H9 (cell line): ENCODE data around the gene CFDP1. TPM values are rescaled to one million over a fixed set of nuclear protein-coding genes. Genes with fewer than 3 reads are reported as not detected.

Experiments
- DNase-seq: peaks from one replicate; pipeline ENCODE4 v3.0.0-alpha.2; 2017
- H2AFZ ChIP-seq: one replicate; pipeline ENCODE4 v1.6.1; 2013; ENCODE audit warnings: mild to moderate bottlenecking, low read length, control low read depth, moderate library complexity
- H2AK5ac ChIP-seq: 2 replicates; pipeline ENCODE4 v1.6.1; 2013; ENCODE audit warnings: low read length, control low read depth, mixed read lengths; ENCODE audit not compliant: insufficient read length
- H2BK120ac ChIP-seq: one replicate; pipeline ENCODE4 v1.6.1; 2013; ENCODE audit warnings: low read depth, mild to moderate bottlenecking, low read length, control low read depth, inconsistent platforms; ENCODE audit not compliant: poor library complexity, severe bottlenecking
- H2BK12ac ChIP-seq: 2 replicates; pipeline ENCODE4 v1.6.1; 2013; ENCODE audit warnings: low read length, control low read depth, mixed read lengths, low read depth; ENCODE audit not compliant: insufficient read length
- H2BK15ac ChIP-seq: 2 replicates; pipeline ENCODE4 v1.6.1; 2013; ENCODE audit warnings: low read depth, low read length, control low read depth
- H2BK20ac ChIP-seq: one replicate; pipeline ENCODE4 v1.6.1; 2013; ENCODE audit warnings: low read depth, mild to moderate bottlenecking, low read length, control low read depth, inconsistent platforms; ENCODE audit not compliant: poor library complexity, severe bottlenecking
- H2BK5ac ChIP-seq: 2 replicates; pipeline ENCODE4 v1.6.1; 2013; ENCODE audit warnings: low read length, control low read depth, mixed read lengths; ENCODE audit not compliant: insufficient read length
- H3K14ac ChIP-seq: 2 replicates; pipeline ENCODE4 v1.6.1; 2013; ENCODE audit warnings: low read length, control low read depth; ENCODE audit not compliant: insufficient read depth
- H3K18ac ChIP-seq: 2 replicates; pipeline ENCODE4 v1.6.1; 2013; ENCODE audit warnings: low read depth, mild to moderate bottlenecking, mixed read lengths, low read length, control low read depth; ENCODE audit not compliant: insufficient read length
- H3K23ac ChIP-seq: 2 replicates; pipeline ENCODE4 v1.6.1; 2013; ENCODE audit warnings: low read length, control low read depth, mixed read lengths, low read depth; ENCODE audit not compliant: insufficient read length
- H3K23me2 ChIP-seq: 2 replicates; pipeline ENCODE4 v1.6.1; 2013; ENCODE audit warnings: low read depth, mild to moderate bottlenecking, mixed read lengths, low read length, control low read depth; ENCODE audit not compliant: insufficient read length, poor library complexity, severe bottlenecking
- H3K27ac ChIP-seq: 2 replicates; pipeline ENCODE4 v1.5.1; 2013; ENCODE audit warnings: low read length, control low read depth, mixed read lengths, low read depth; ENCODE audit not compliant: insufficient read length
- H3K27me3 ChIP-seq: 2 replicates; pipeline ENCODE4 v1.6.1; 2013; ENCODE audit warnings: low read length, control low read depth, inconsistent platforms; ENCODE audit not compliant: insufficient read depth
- H3K4ac ChIP-seq: 2 replicates; pipeline ENCODE4 v1.6.1; 2013; ENCODE audit warnings: low read depth, mild to moderate bottlenecking, control low read depth, inconsistent platforms, low read length, moderate library complexity
- H3K4me1 ChIP-seq: 2 replicates; pipeline ENCODE4 v1.6.1; 2013; ENCODE audit warnings: low read length, control low read depth, inconsistent platforms; ENCODE audit not compliant: insufficient read depth
- H3K4me2 ChIP-seq: 2 replicates; pipeline ENCODE4 v1.6.1; 2013; ENCODE audit warnings: low read length, control low read depth, mixed read lengths; ENCODE audit not compliant: insufficient read length, insufficient read depth
- H3K56ac ChIP-seq: 2 replicates; pipeline ENCODE4 v1.6.1; 2013; ENCODE audit warnings: low read depth, mild to moderate bottlenecking, mixed read lengths, low read length, control low read depth; ENCODE audit not compliant: insufficient read length
- H3K79me1 ChIP-seq: 2 replicates; pipeline ENCODE4 v1.6.1; 2013; ENCODE audit warnings: low read depth, mild to moderate bottlenecking, moderate library complexity, low read length, control low read depth, inconsistent platforms; ENCODE audit not compliant: insufficient read depth, poor library complexity, severe bottlenecking
- H3K79me2 ChIP-seq: 2 replicates; pipeline ENCODE4 v1.6.1; 2013; ENCODE audit warnings: low read length, control low read depth, inconsistent platforms; ENCODE audit not compliant: insufficient read depth
- H3K9ac ChIP-seq: 2 replicates; pipeline ENCODE4 v1.6.1; 2013; ENCODE audit warnings: low read length, control low read depth, mixed read lengths; ENCODE audit not compliant: insufficient read length; ENCODE audit errors: extremely low read depth
- H3K9me3 ChIP-seq: one replicate; pipeline ENCODE4 v1.6.1; 2013; ENCODE audit warnings: low read depth, low read length, inconsistent platforms; ENCODE audit not compliant: control insufficient read depth
- H3T11ph ChIP-seq: one replicate; pipeline ENCODE4 v1.6.1; 2013; ENCODE audit warnings: mild to moderate bottlenecking, low read length, control low read depth, inconsistent platforms
- H4K20me1 ChIP-seq: one replicate; pipeline ENCODE4 v1.6.1; 2013; ENCODE audit not compliant: control insufficient read depth, insufficient read length, insufficient read depth
- H4K5ac ChIP-seq: 2 replicates; pipeline ENCODE4 v1.6.1; 2013; ENCODE audit warnings: low read depth, mild to moderate bottlenecking, mixed read lengths, low read length, control low read depth; ENCODE audit not compliant: insufficient read length
- H4K8ac ChIP-seq: replicated peaks from 2 replicates; pipeline ENCODE4 v1.6.1; 2013; ENCODE audit warnings: low read length, control low read depth, mixed read lengths, low read depth; ENCODE audit not compliant: insufficient read length
- H4K91ac ChIP-seq: 2 replicates; pipeline ENCODE4 v1.6.1; 2013; ENCODE audit warnings: low read depth, mild to moderate bottlenecking, moderate library complexity, mixed read lengths, low read length, control low read depth; ENCODE audit not compliant: insufficient read length
- H3K27ac Mint-ChIP-seq, 3 experiments: 2 replicates in 2 of 3; 3 replicates in 1 of 3; pipeline ENCODE4 v1.8.0; 2020 to 2021; ENCODE audit warnings: mixed read lengths in 3 of 3, mild to moderate bottlenecking in 1 of 3, moderate library complexity in 1 of 3
- H3K27me3 Mint-ChIP-seq: 2 replicates; pipeline ENCODE4 v1.8.0; 2021; ENCODE audit warnings: low read depth, mild to moderate bottlenecking, moderate library complexity, mixed read lengths
- H3K36me3 Mint-ChIP-seq, 3 experiments: 2 replicates in 2 of 3; 3 replicates in 1 of 3; pipeline ENCODE4 v1.8.0; 2020 to 2021; ENCODE audit warnings: low read depth in 3 of 3, mixed read lengths in 3 of 3; ENCODE audit not compliant: insufficient read depth in 1 of 3
- H3K4me1 Mint-ChIP-seq, 2 experiments: 2 replicates each; pipeline ENCODE4 v1.8.0; 2020; ENCODE audit warnings: mixed read lengths in 2 of 2
- H3K4me3 Mint-ChIP-seq, 2 experiments: 2 replicates in 1 of 2; 3 replicates in 1 of 2; pipeline ENCODE4 v1.8.0; 2020 to 2021; ENCODE audit warnings: mild to moderate bottlenecking in 2 of 2, mixed read lengths in 2 of 2, moderate library complexity in 1 of 2
- H3K9me3 Mint-ChIP-seq, 2 experiments: 2 replicates in 1 of 2; 3 replicates in 1 of 2; pipeline ENCODE4 v1.8.0; 2020; ENCODE audit warnings: mild to moderate bottlenecking in 2 of 2, mixed read lengths in 2 of 2, moderate library complexity in 1 of 2
- WGBS: extraction: QIAGEN DNeasy Blood & Tissue Kit; methylation state at CpG from one replicate; pipeline ENCODE4 v1.1.7; 2013; ENCODE audit warnings: missing lambda C conversion rate, low lambda C conversion rate, mixed read lengths; ENCODE audit not compliant: insufficient read length; ENCODE audit errors: extremely low coverage; 5-methylcytosine and 5-hydroxymethylcytosine counted together
- total RNA-seq: library from RNA; stranded (reverse); gene quantifications from 2 replicates; pipeline ENCODE4 v1.2.1, GENCODE V29; 2021
- TF ChIP-seq, protein P1 (sequence below): fragments of 200-600 bp; sonication (generic); conservative IDR thresholded peaks from 3 replicates; pipeline ENCODE4 v1.8.0; 2021; ENCODE audit warnings: antibody characterized with exemption, mild to moderate bottlenecking

CFDP1 gene
- total RNA-seq, 1 experiment from 2014 or later: 89.2 TPM

DNA sequence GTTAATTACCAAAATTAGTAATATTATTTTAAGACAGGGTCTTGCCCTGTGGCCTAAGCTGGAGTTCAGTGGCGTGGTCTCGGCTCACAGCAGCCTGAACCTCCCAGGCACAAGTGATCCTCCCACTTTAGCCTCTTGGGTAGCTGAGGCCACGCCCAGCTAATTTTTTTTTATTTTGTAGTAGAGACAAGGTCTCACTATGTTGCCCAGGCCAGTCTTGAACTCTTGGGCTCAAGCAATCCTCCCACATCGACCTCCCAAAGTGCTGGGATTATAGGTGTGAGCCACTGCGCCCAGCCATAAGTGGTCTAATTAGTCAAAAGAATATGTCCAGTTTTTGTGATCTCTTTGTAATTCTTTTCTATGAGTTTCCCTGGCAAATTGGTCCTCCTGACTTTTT is 12.0 kb upstream of the CFDP1 start:
- Mint-ChIP-seq H3K4me3 (no peak overlapping the region), H3K36me3 (peaks cover 2 to 26% (median 14%) of the 10 kb centered on the region in 3 experiments; a peak in 6 of 7 replicates), H3K27me3 (no peaks in the 10 kb centered on the region), H3K9me3 (no peaks in the 10 kb centered on the region), H3K27ac (no peak overlapping the region; a peak in 1 of 7 replicates), H3K4me1 (peaks cover 0 to 3% of the 10 kb centered on the region in 2 experiments; a peak in 1 of 4 replicates)
- no peak overlapping the region for H2AFZ ChIP-seq
- H3K79me1 ChIP-seq: no peaks in the 10 kb centered on the region
- no peaks in the 10 kb centered on the region for H4K20me1 ChIP-seq
- H3K79me2 ChIP-seq: no peaks in the 10 kb centered on the region
- H3K27me3 ChIP-seq: no peaks in the 10 kb centered on the region
- TF ChIP-seq, protein P1, sequence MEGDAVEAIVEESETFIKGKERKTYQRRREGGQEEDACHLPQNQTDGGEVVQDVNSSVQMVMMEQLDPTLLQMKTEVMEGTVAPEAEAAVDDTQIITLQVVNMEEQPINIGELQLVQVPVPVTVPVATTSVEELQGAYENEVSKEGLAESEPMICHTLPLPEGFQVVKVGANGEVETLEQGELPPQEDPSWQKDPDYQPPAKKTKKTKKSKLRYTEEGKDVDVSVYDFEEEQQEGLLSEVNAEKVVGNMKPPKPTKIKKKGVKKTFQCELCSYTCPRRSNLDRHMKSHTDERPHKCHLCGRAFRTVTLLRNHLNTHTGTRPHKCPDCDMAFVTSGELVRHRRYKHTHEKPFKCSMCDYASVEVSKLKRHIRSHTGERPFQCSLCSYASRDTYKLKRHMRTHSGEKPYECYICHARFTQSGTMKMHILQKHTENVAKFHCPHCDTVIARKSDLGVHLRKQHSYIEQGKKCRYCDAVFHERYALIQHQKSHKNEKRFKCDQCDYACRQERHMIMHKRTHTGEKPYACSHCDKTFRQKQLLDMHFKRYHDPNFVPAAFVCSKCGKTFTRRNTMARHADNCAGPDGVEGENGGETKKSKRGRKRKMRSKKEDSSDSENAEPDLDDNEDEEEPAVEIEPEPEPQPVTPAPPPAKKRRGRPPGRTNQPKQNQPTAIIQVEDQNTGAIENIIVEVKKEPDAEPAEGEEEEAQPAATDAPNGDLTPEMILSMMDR: no peak
- H3K23me2 ChIP-seq: no peaks in the 10 kb centered on the region
- no peak overlapping the region for H3K9ac ChIP-seq
- DNase-seq: no peak
- H2BK5ac ChIP-seq: no peak overlapping the region
- no peak overlapping the region for H3K18ac ChIP-seq
- no peak overlapping the region for H3T11ph ChIP-seq
- no peak overlapping the region for H4K5ac ChIP-seq
- H3K14ac ChIP-seq: no peak overlapping the region
- no peak overlapping the region for H3K56ac ChIP-seq
- no peak overlapping the region for H3K4me2 ChIP-seq
- H2BK120ac ChIP-seq: no peak overlapping the region
- H2BK20ac ChIP-seq: no peak overlapping the region
- no peak overlapping the region for H4K8ac ChIP-seq
- no peak overlapping the region for H2AK5ac ChIP-seq
- no peak overlapping the region for H3K27ac ChIP-seq
- no peak overlapping the region for H3K23ac ChIP-seq
- no peaks in the 10 kb centered on the region for H3K4me1 ChIP-seq
- no peak overlapping the region for H2BK15ac ChIP-seq
- H2BK12ac ChIP-seq: no peak overlapping the region
- WGBS: no CpG with 5 or more reads among the region's 5 CpGs
- no peak overlapping the region for H4K91ac ChIP-seq
- no peak overlapping the region for H3K4ac ChIP-seq
- no peaks in the 10 kb centered on the region for H3K9me3 ChIP-seq
